SU-DHL-6 (cell line): Measurements from ENCODE around the gene POMT2.

ENCODE experiments used
- CTCF ChIP-seq: fragments of 200-600 bp; sonication (generic); IDR thresholded peaks from one replicate; pipeline ENCODE4 v1.5.1; 2017; ENCODE audit warnings: antibody characterized with exemption, mild to moderate bottlenecking, low read length, moderate library complexity; ENCODE audit not compliant: insufficient read depth, poor library complexity, severe bottlenecking
- EZH2phosphoT487 ChIP-seq: fragments of 200-600 bp; sonication (generic), shearing (Covaris generic); conservative IDR thresholded peaks from 2 replicates; pipeline ENCODE4 v1.6.1; 2018; ENCODE audit warnings: mild to moderate bottlenecking, antibody characterized with exemption, low read length, moderate library complexity, mixed read lengths

GRCh38 chr14:77309131-77309530 lies 11.6 kb downstream of the POMT2 start:
- TF ChIP-seq CTCF (no peak), EZH2phosphoT487 (no peak)
